Left ventricle myocardium inferior (tissue), 1 donor: ENCODE results near the gene SLC13A1. TPM values are rescaled to one million over a fixed set of nuclear protein-coding genes. Genes with fewer than 3 reads are reported as not detected.
"Not testable (repeated sequence)": the region's sequence is repeated elsewhere in the genome, so short reads cannot be mapped to it uniquely, and the experiment has no call there.

Source experiments
- DNase-seq: peaks from one replicate; pipeline ENCODE4 v3.0.0-alpha.2; 2020
- H3K27ac ChIP-seq: fragments of 200-600 bp; replicated peaks from 2 replicates; pipeline ENCODE4 v1.8.0; 2021
- H3K27me3 ChIP-seq: fragments of 200-600 bp; 2 replicates; pipeline ENCODE4 v1.8.0; 2021; ENCODE audit warnings: low read depth
- H3K36me3 ChIP-seq: fragments of 200-600 bp; 2 replicates; pipeline ENCODE4 v1.8.0; 2021
- H3K4me1 ChIP-seq: fragments of 200-600 bp; 2 replicates; pipeline ENCODE4 v1.8.0; 2021
- H3K4me3 ChIP-seq: fragments of 200-600 bp; 2 replicates; pipeline ENCODE4 v1.8.0; 2021; ENCODE audit warnings: mild to moderate bottlenecking, moderate library complexity
- H3K9me3 ChIP-seq: fragments of 200-600 bp; replicated peaks from 2 replicates; pipeline ENCODE4 v1.8.0; 2021
- intact Hi-C: fragments of 100-400 bp; cut with micrococcal nuclease; formaldehyde crosslinking; loops from one replicate; pipeline ENCODE4 v1.11.0; 2022
- total RNA-seq: library from RNA; stranded (reverse); fragmentation: NEBNext Ultra II Directional; extraction: Animal tissue kit (Norgen Biotek cat#: 25700); gene quantifications from one replicate; pipeline ENCODE4 v1.2.1, GENCODE V29; 2021
- TF ChIP-seq, protein P1 (sequence below): fragments of 200-600 bp; IDR thresholded peaks from 2 replicates; pipeline ENCODE4 v1.8.0; 2021; ENCODE audit warnings: antibody characterized with exemption, mild to moderate bottlenecking, borderline replicate concordance
- donor health status: DM: no; HTN: yes; CAD: no; lungs with severe emphysema.

Gene SLC13A1
- total RNA-seq, 1 donor from 2014 or later, result not detected

DNA sequence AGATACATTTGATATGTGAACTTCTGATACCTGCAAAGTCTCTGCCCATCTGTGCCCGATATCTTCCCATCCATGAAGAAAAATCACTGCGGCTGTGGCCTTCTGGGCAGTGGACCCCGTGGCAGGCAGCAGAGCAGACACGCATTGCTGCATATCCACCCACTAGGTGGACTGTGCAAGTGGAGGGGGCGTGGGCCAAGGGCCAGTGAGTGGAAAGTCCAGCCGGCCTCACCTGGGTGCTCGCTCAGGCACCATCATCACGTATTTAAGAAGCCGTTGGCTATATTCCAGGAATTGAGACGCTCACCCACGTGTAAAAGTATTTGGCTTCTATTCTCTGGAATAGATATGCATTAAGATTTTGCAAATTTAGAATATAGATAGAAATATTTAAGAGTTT, 30.8 kb upstream of the SLC13A1 start:
- Histone ChIP-seq H3K9me3 (no peaks in the 10 kb centered on the region), H3K4me3 (no peak overlapping the region), H3K36me3 (no peaks in the 10 kb centered on the region), H3K27me3 (no peaks in the 10 kb centered on the region), H3K27ac (no peak overlapping the region), H3K4me1 (no peaks in the 10 kb centered on the region)
- TF ChIP-seq, protein P1, sequence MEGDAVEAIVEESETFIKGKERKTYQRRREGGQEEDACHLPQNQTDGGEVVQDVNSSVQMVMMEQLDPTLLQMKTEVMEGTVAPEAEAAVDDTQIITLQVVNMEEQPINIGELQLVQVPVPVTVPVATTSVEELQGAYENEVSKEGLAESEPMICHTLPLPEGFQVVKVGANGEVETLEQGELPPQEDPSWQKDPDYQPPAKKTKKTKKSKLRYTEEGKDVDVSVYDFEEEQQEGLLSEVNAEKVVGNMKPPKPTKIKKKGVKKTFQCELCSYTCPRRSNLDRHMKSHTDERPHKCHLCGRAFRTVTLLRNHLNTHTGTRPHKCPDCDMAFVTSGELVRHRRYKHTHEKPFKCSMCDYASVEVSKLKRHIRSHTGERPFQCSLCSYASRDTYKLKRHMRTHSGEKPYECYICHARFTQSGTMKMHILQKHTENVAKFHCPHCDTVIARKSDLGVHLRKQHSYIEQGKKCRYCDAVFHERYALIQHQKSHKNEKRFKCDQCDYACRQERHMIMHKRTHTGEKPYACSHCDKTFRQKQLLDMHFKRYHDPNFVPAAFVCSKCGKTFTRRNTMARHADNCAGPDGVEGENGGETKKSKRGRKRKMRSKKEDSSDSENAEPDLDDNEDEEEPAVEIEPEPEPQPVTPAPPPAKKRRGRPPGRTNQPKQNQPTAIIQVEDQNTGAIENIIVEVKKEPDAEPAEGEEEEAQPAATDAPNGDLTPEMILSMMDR, result no peak
- intact Hi-C loops, result no loop called here
- DNase-seq, result no peak

DNA sequence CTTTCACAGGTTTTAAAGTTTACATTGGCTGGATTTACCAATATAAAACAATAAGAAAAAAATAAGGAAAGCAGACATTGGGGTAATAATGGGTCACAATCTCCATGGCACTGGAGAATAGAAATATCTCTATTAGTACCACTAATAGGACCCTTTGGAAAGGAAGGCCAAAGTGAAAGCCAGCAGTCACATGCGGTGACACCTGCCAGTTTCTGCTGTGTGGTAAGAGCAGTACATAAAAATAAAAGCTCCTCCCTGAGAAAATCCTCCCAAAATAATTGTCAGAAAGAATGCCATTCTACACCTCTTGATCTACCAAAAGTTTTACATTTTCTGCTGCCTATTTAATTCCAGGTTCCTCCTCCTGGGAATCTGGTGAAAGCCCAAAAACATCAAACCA, 30.4 kb upstream of the SLC13A1 start:
- no peaks in the 10 kb centered on the region for H3K9me3 ChIP-seq
- intact Hi-C loops, result no loop called here
- H3K4me3 ChIP-seq, result no peak overlapping the region
- no peaks in the 10 kb centered on the region for H3K4me1 ChIP-seq
- no peak for DNase-seq
- no peaks in the 10 kb centered on the region for H3K27me3 ChIP-seq
- no peaks in the 10 kb centered on the region for H3K36me3 ChIP-seq
- TF ChIP-seq, protein P1, result no peak
- H3K27ac ChIP-seq, result no peak overlapping the region

- H3K27me3 ChIP-seq, result no peaks in the 10 kb centered on the region
- no peaks in the 10 kb centered on the region for H3K36me3 ChIP-seq
- no peaks in the 10 kb centered on the region for H3K9me3 ChIP-seq
- no peak overlapping the region for H3K4me3 ChIP-seq
- intact Hi-C loops, result no loop called here
- DNase-seq, result no peak
- no peak overlapping the region for H3K27ac ChIP-seq
- TF ChIP-seq, protein P1, result no peak
- no peaks in the 10 kb centered on the region for H3K4me1 ChIP-seq
These were observed 29.7 kb upstream of the SLC13A1 start for GRCh38 chr7:123229426-123229825.

GRCh38 chr7:123227666-123228065, 27.9 kb upstream of the SLC13A1 start:
- intact Hi-C loops, H3K4me1 ChIP-seq, H3K4me3 ChIP-seq, H3K36me3 ChIP-seq, DNase-seq, H3K27me3 ChIP-seq, H3K27ac ChIP-seq: not testable (repeated sequence)
- H3K9me3 ChIP-seq, result peaks cover 13% of the 10 kb centered on the region

DNA sequence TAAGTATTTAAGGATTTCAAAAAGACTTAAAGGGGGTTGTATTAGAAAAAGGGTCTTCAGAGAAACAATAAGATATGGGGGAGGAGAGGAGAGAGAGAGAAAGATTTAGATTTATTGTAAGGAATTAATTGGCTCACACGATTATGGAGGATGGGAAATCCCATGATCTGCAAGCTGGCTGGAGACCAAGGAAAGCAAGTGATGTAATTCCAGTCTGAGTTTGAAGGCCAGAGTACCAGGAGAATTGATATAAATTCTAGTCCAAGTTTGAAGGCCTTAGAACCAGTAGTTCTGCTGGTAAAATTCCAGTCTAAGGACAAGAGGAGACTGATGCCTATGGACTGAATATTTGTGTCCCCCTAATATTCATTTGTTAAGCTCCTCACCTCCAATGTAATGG, 20.6 kb upstream of the SLC13A1 start:
- no peaks in the 10 kb centered on the region for H3K27me3 ChIP-seq
- TF ChIP-seq, protein P1, result no peak
- intact Hi-C loops, result no loop called here
- no peaks in the 10 kb centered on the region for H3K36me3 ChIP-seq
- DNase-seq, result no peak
- peaks cover 42% of the 10 kb centered on the region for H3K9me3 ChIP-seq
- no peak overlapping the region for H3K4me3 ChIP-seq
- no peaks in the 10 kb centered on the region for H3K4me1 ChIP-seq
- H3K27ac ChIP-seq, result no peak overlapping the region

- Histone ChIP-seq H3K9me3 (peaks cover 52% of the 10 kb centered on the region), H3K4me1 (no peaks in the 10 kb centered on the region), H3K27ac (no peak overlapping the region), H3K36me3 (no peaks in the 10 kb centered on the region), H3K27me3 (no peaks in the 10 kb centered on the region), H3K4me3 (no peak overlapping the region)
- intact Hi-C loops, result no loop called here
- TF ChIP-seq, protein P1, result no peak
- DNase-seq, result no peak
These were observed 19.1 kb upstream of the SLC13A1 start for GRCh38 chr7:123218866-123219265.
